ENCODE results near the gene KLHL24.
"Not testable (repeated sequence)": the region's sequence is repeated elsewhere in the genome, so short reads cannot be mapped to it uniquely, and the experiment has no call there.

The KLHL24 gene

DNA sequence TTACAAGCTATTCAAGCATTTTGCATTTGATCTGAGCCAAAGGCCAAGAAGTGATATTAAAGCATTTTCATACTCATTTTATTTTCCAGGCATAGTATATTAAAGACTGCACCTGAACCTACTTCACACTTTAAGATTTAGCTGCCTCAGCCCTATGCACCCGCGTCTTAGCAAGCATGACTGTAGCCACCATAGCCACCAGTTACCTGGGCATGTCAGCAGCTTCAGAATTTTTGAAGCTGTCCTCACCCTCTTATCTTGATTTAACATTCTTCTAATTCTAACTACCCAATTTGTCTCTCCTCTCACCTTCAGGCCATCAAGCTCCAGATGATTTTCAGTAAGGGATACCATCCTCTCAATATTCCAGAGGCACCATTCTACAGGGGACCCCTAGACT is 40.8 kb upstream of the KLHL24 start:
- Histone ChIP-seq H3K36me3 (ENCODE audit: control insufficient read depth, low read length) (peaks cover 6% of the 10 kb centered on the region), H3K27me3 (ENCODE audit: control insufficient read depth, low read length) (no peaks in the 10 kb centered on the region), H3K4me3 (ENCODE audit: low read length) (no peak overlapping the region), H3K4me2 (ENCODE audit: low read length) (no peak overlapping the region), H3K9me3 (ENCODE audit: control insufficient read depth, insufficient read depth, low read length) (peaks cover 6% of the 10 kb centered on the region; the same call in 1 of the 2 replicates), H3K79me2 (ENCODE audit: control insufficient read depth, low read length) (no peaks in the 10 kb centered on the region), H3F3A (ENCODE audit: control insufficient read depth, insufficient read depth) (peaks cover 22% of the 10 kb centered on the region), H4K20me1 (ENCODE audit: control insufficient read depth, insufficient read depth, low read depth, low read length) (no peaks in the 10 kb centered on the region), H3K9me2 (replicated peaks; ENCODE audit: control insufficient read depth, low read length) (no peaks in the 10 kb centered on the region), H3K4me1 (ENCODE audit: control insufficient read depth, low read length) (peaks cover 45% of the 10 kb centered on the region), H3K27ac (ENCODE audit: low read depth, low read length) (no peak overlapping the region)
- no peak for TF ChIP-seq EZH2phosphoT487 (IDR thresholded peaks at IDR 0.05; ENCODE audit: borderline replicate concordance, low read length)
- TF ChIP-seq, protein P1, sequence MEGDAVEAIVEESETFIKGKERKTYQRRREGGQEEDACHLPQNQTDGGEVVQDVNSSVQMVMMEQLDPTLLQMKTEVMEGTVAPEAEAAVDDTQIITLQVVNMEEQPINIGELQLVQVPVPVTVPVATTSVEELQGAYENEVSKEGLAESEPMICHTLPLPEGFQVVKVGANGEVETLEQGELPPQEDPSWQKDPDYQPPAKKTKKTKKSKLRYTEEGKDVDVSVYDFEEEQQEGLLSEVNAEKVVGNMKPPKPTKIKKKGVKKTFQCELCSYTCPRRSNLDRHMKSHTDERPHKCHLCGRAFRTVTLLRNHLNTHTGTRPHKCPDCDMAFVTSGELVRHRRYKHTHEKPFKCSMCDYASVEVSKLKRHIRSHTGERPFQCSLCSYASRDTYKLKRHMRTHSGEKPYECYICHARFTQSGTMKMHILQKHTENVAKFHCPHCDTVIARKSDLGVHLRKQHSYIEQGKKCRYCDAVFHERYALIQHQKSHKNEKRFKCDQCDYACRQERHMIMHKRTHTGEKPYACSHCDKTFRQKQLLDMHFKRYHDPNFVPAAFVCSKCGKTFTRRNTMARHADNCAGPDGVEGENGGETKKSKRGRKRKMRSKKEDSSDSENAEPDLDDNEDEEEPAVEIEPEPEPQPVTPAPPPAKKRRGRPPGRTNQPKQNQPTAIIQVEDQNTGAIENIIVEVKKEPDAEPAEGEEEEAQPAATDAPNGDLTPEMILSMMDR (IDR thresholded peaks at IDR 0.05; ENCODE audit: low read depth, low read length, poor library complexity, severe bottlenecking) = no peak

DNA sequence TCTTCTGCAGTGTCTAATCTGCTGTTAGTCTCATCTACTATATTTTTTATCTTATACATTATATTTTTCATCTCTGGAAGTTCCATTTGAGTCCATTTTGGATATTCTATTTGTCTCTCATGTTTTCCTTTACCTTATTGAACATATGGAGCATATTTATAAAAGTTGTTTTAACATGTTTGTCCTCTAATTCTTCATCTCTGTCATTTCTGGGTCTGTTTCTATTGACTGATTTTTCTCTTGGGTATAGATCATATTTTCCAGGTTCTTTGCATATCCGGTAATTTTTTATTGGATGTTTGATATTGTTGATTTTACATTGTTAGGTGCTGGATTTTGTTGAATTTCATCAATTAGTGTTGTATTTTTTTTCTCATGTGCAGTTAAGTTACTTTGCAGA is 37.5 kb upstream of the KLHL24 start:
- Histone ChIP-seq H3K79me2 (ENCODE audit: control insufficient read depth, low read length) (no peaks in the 10 kb centered on the region), H3K4me2 (ENCODE audit: low read length) (no peak overlapping the region), H3F3A (ENCODE audit: control insufficient read depth, insufficient read depth) (peaks cover 6% of the 10 kb centered on the region; the same call in 1 of the 2 replicates), H3K4me1 (ENCODE audit: control insufficient read depth, low read length) (peaks cover 12% of the 10 kb centered on the region), H3K27me3 (ENCODE audit: control insufficient read depth, low read length) (no peaks in the 10 kb centered on the region), H3K9me2 (replicated peaks; ENCODE audit: control insufficient read depth, low read length) (no peaks in the 10 kb centered on the region), H3K27ac (ENCODE audit: low read depth, low read length) (no peak overlapping the region), H3K36me3 (ENCODE audit: control insufficient read depth, low read length) (no peaks in the 10 kb centered on the region), H3K4me3 (ENCODE audit: low read length) (no peak overlapping the region), H4K20me1 (ENCODE audit: control insufficient read depth, insufficient read depth, low read depth, low read length) (no peaks in the 10 kb centered on the region), H3K9me3 (ENCODE audit: control insufficient read depth, insufficient read depth, low read length) (peaks cover 6% of the 10 kb centered on the region; the same call in 1 of the 2 replicates)
- TF ChIP-seq EZH2phosphoT487 (IDR thresholded peaks at IDR 0.05; ENCODE audit: borderline replicate concordance, low read length) = no peak
- TF ChIP-seq, protein P1 (IDR thresholded peaks at IDR 0.05; ENCODE audit: low read depth, low read length, poor library complexity, severe bottlenecking) = no peak

DNA sequence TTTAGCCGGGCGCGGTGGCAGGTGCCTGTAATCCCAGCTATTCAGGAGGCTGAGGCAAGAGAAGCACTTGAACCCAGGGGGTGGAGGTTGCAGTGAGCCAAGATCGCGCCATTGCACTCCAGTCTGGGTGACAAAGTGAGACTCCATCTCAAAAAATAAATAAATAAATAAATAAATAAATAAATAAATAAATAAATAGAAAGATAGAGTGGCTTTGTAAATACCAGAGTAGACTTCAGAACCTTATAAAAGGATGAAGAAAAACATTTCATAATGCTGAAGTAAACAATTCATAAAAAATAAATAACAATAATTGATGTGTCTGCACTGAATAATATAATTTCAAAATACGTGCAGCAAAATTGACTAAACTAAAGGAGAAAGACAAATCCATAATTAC is 24.1 kb upstream of the KLHL24 start:
- H3K9me2 ChIP-seq (replicated peaks; ENCODE audit: control insufficient read depth, low read length); H3F3A ChIP-seq (ENCODE audit: control insufficient read depth, insufficient read depth); H3K27ac ChIP-seq (ENCODE audit: low read depth, low read length); H4K20me1 ChIP-seq (ENCODE audit: control insufficient read depth, insufficient read depth, low read depth, low read length); H3K4me2 ChIP-seq (ENCODE audit: low read length); H3K9me3 ChIP-seq (ENCODE audit: control insufficient read depth, insufficient read depth, low read length); H3K4me1 ChIP-seq (ENCODE audit: control insufficient read depth, low read length); H3K27me3 ChIP-seq (ENCODE audit: control insufficient read depth, low read length); H3K79me2 ChIP-seq (ENCODE audit: control insufficient read depth, low read length); H3K4me3 ChIP-seq (ENCODE audit: low read length); H3K36me3 ChIP-seq (ENCODE audit: control insufficient read depth, low read length): not testable (repeated sequence)

DNA sequence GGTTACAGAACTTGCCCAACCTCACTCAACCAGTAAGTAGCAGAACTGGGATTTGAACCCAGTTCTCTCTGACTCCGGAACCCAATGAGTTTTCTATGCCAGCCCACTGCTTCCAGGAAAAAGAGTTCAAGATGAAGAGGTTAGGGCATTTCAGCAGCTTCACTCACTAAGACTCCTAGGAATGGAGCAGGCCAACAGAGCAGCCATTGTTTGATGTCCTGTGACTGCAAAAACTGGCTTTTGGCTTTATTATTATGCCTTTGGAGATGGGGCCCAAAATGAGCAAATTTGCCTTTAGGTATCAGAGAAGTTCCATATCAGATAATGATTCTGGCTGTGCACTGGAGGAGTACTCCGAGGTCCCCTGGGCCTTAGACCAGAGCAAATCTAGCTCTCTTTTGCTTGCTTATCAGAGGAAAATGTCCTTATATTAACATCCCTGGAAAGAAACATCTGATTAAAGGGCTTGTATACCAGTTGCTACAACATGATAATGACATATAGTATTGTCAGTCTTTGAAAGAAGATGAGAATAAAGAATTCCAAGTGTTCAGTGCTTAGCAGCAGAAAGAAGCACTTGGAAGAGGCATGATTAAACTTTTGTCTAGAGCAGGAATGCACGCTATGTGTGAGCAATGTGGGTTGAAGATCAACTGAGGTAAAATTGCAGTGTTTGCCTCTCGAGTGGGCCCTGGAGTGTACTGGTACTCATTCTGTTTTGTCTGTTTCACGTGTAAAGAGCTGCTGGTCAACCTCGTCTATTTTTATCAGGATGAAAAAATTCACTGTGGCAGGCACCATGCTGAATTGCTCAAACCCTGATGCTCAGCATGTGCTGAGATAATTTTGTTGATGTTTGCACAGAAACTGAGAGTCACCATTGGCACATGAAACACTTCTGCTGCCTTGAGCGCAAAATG is 21.8 kb upstream of the KLHL24 start:
- Histone ChIP-seq H3F3A (ENCODE audit: control insufficient read depth, insufficient read depth) (no peaks in the 10 kb centered on the region), H3K27ac (ENCODE audit: low read depth, low read length) (no peak overlapping the region), H3K4me1 (ENCODE audit: control insufficient read depth, low read length) (no peaks in the 10 kb centered on the region), H3K27me3 (ENCODE audit: control insufficient read depth, low read length) (no peaks in the 10 kb centered on the region), H4K20me1 (ENCODE audit: control insufficient read depth, insufficient read depth, low read depth, low read length) (no peaks in the 10 kb centered on the region), H3K9me3 (ENCODE audit: control insufficient read depth, insufficient read depth, low read length) (no peaks in the 10 kb centered on the region), H3K4me3 (ENCODE audit: low read length) (no peak overlapping the region), H3K9me2 (replicated peaks; ENCODE audit: control insufficient read depth, low read length) (no peaks in the 10 kb centered on the region), H3K36me3 (ENCODE audit: control insufficient read depth, low read length) (no peaks in the 10 kb centered on the region), H3K79me2 (ENCODE audit: control insufficient read depth, low read length) (no peaks in the 10 kb centered on the region), H3K4me2 (ENCODE audit: low read length) (no peak overlapping the region)
- TF ChIP-seq, protein P1 (IDR thresholded peaks at IDR 0.05; ENCODE audit: low read depth, low read length, poor library complexity, severe bottlenecking) = no peak
- TF ChIP-seq EZH2phosphoT487 (IDR thresholded peaks at IDR 0.05; ENCODE audit: borderline replicate concordance, low read length) = no peak

Data from DOHH2 (cell line).